Psoas muscle (tissue), 8 donors: ENCODE measurements around the gene AADAT. TPM values are rescaled to one million over a fixed set of nuclear protein-coding genes. Genes with fewer than 3 reads are reported as not detected.

Experiments used
- ATAC-seq, 4 donors: fragments of 200-7000 bp; cut with Tn5 transposase; one replicate each; pipeline ENCODE4 v1.9.1; 2020; ENCODE audit warnings: moderate library complexity in 3 of 4, mild to moderate bottlenecking in 2 of 4
- DNase-seq, 2 donors: peaks; one replicate each; pipeline ENCODE4 v3.0.0-alpha.2; 2020
- H3K27ac ChIP-seq: fragments of 200-600 bp; one replicate; pipeline ENCODE4 v1.8.0; 2022
- H3K27me3 ChIP-seq, 3 donors: fragments of 200-600 bp in 1 of 3; one replicate each; pipeline versions ENCODE4 v1.6.1 to v1.8.0; 2013 to 2022; ENCODE audit warnings: low read length in 2 of 3, mild to moderate bottlenecking in 2 of 3, moderate library complexity in 1 of 3; ENCODE audit not compliant: insufficient read depth in 3 of 3
- H3K36me3 ChIP-seq, 2 donors: fragments of 200-600 bp in 1 of 2; one replicate each; pipeline versions ENCODE4 v1.6.1 to v1.8.0; 2013 to 2022; ENCODE audit warnings: low read depth in 1 of 2, mild to moderate bottlenecking in 1 of 2, moderate library complexity in 1 of 2; ENCODE audit not compliant: insufficient read depth in 1 of 2
- H3K4me1 ChIP-seq: fragments of 200-600 bp; one replicate; pipeline ENCODE4 v1.8.0; 2022
- H3K4me3 ChIP-seq: fragments of 200-600 bp; one replicate; pipeline ENCODE4 v1.8.0; 2022; ENCODE audit warnings: mild to moderate bottlenecking
- H3K9me3 ChIP-seq: fragments of 200-600 bp; one replicate; pipeline ENCODE4 v1.8.0; 2022
- WGBS, 3 donors: extraction: QIAGEN DNeasy Blood & Tissue Kit; methylation state at CpG; one replicate each; pipeline versions ENCODE4 v1.1.6 to v1.1.7; 2013; 5-methylcytosine and 5-hydroxymethylcytosine counted together
- intact Hi-C, 2 donors: fragments of 100-400 bp; cut with DNase I; formaldehyde crosslinking; loops; one replicate each; pipeline versions ENCODE4 v1.11.0 to v1.14.2; 2022
- polyA plus RNA-seq, 3 donors: library from polyadenylated mRNA; stranded (reverse); fragments of 200-250 nt; gene quantifications; one replicate each; pipeline ENCODE4 v1.2.3, GENCODE V29; 2013
- total RNA-seq, 4 donors: library from RNA; stranded (reverse); fragmentation: NEBNext Ultra II Directional in 2 of 4; extraction: Animal tissue kit (Norgen Biotek cat#: 25700) in 2 of 4; gene quantifications; one replicate each; pipeline versions ENCODE4 v1.2.1 to v1.2.4, GENCODE V29; 2021 to 2023
- TF ChIP-seq, protein P1 (sequence below): fragments of 200-600 bp; IDR thresholded peaks from one replicate; pipeline ENCODE4 v1.8.0; 2022; ENCODE audit warnings: antibody characterized with exemption
- donor health status: healthy with polysubstance abuse.
- donor health status: DM: no; HTN: no; CAD: no; lungs with moderate emphysema.
- donor health status: Bipolar disorder and iron deficiency.
- donor health status: healthy.
- donor health status: DM: yes; HTN: yes; CAD: no.
- donor health status: DM: no; HTN: no; CAD: no.
- donor health status: DM: no; HTN: no; CAD: no.
- donor health status: DM: yes; HTN: yes; CAD: no.

Gene AADAT
- total and polyA plus RNA-seq, 7 donors: 0.58 to 1.6 (median 1.1) TPM

DNA sequence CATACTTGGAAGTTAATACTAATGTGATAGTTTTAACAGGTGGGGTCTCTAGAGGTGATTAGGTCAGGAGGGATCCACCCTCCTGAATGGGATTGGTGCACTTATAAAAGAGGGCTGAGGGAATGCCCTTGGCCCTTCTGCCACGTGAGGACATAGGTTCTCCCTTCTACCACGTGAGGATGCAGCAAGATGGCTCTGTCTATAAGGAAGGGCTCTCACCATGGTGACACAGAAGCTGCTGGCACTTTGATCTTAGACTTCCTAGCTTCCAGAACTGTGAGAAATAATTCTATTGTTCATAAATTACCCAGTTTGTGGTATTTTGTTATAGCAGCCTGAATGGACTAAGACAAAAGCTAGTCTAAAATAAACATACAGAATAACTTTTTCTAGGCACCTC lies 1.0 kb downstream of the AADAT start:
- H3K4me1 ChIP-seq: no peaks in the 10 kb centered on the region
- no peak for DNase-seq
- intact Hi-C loops: no loop called here
- WGBS, 3 donors: 70 to 73% (median 70%) methylated on average over 2 of the region's 2 CpGs
- ATAC-seq: no peak
- TF ChIP-seq, protein P1, sequence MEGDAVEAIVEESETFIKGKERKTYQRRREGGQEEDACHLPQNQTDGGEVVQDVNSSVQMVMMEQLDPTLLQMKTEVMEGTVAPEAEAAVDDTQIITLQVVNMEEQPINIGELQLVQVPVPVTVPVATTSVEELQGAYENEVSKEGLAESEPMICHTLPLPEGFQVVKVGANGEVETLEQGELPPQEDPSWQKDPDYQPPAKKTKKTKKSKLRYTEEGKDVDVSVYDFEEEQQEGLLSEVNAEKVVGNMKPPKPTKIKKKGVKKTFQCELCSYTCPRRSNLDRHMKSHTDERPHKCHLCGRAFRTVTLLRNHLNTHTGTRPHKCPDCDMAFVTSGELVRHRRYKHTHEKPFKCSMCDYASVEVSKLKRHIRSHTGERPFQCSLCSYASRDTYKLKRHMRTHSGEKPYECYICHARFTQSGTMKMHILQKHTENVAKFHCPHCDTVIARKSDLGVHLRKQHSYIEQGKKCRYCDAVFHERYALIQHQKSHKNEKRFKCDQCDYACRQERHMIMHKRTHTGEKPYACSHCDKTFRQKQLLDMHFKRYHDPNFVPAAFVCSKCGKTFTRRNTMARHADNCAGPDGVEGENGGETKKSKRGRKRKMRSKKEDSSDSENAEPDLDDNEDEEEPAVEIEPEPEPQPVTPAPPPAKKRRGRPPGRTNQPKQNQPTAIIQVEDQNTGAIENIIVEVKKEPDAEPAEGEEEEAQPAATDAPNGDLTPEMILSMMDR: no peak
- H3K36me3 ChIP-seq: peaks cover 0 to 43% of the 10 kb centered on the region in 2 donors
- H3K9me3 ChIP-seq: no peaks in the 10 kb centered on the region
- peak overlapping the region; percentile 76 for H3K4me3 ChIP-seq
- H3K27me3 ChIP-seq: no peaks in the 10 kb centered on the region
- H3K27ac ChIP-seq: no peak overlapping the region

DNA sequence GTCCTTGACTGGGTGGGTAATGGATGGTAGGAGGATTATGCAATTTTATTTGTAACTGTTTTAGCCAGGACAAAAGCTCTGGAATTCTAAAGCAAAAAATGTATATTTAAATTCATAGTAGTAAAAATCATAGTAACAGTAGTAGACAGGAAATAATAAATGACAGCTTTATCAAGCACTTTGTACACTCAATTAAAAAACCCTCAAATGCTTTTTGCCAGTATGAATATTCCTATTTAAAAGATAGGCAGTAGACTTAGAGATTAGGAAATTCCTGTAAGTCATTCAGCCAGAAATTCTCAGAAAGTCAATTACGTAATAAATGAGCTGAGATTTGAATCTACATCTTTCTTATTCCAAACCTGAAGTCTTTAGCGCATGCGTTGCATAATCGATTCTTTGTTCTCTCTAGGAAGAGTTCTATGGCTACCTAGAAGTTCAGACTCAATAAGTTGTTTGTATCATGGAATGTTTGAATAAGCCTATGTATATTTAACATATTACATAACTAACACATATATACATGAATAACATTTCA lies 2.5 kb downstream of the AADAT start:
- no peak for ATAC-seq
- intact Hi-C loops: no loop called here
- TF ChIP-seq, protein P1: no peak
- DNase-seq: no peak
- Histone ChIP-seq H3K9me3 (no peaks in the 10 kb centered on the region), H3K4me1 (no peaks in the 10 kb centered on the region), H3K36me3 (peaks cover 0 to 44% of the 10 kb centered on the region in 2 donors), H3K27ac (no peak overlapping the region), H3K4me3 (no peak overlapping the region), H3K27me3 (no peaks in the 10 kb centered on the region)
- WGBS, 3 donors: 72 to 74% (median 72%) methylated on average over 4 of the region's 4 CpGs

DNA sequence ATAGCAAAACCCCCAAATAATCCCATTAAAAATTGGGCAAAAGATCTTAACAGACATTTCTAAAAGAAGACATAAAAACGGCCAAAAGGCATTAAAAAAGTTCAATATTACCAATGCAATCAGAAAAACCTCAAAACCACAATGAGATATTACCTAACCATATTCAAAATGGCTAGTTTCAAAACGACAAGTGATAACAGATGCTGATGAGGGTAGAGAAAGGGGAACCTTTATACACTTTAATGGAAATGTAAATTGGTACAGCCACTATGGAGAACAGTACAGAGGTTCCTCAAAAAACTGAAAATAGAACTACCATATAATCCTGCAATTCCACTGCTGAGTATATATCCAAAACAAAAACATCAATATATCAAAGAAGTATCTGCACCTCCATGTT lies 6.2 kb downstream of the AADAT start:
- no peaks in the 10 kb centered on the region for H3K27me3 ChIP-seq
- DNase-seq (no peak), ATAC-seq (no peak)
- WGBS, 3 donors: 82 to 90% (median 83%) methylated on average over 2 of the region's 2 CpGs
- intact Hi-C loops: no loop called here
- TF ChIP-seq, protein P1: no peak
- H3K9me3 ChIP-seq: no peaks in the 10 kb centered on the region
- peaks cover 2 to 58% of the 10 kb centered on the region in 2 donors for H3K36me3 ChIP-seq
- no peak overlapping the region for H3K4me3 ChIP-seq
- H3K4me1 ChIP-seq: no peaks in the 10 kb centered on the region
- H3K27ac ChIP-seq: no peak overlapping the region

DNA sequence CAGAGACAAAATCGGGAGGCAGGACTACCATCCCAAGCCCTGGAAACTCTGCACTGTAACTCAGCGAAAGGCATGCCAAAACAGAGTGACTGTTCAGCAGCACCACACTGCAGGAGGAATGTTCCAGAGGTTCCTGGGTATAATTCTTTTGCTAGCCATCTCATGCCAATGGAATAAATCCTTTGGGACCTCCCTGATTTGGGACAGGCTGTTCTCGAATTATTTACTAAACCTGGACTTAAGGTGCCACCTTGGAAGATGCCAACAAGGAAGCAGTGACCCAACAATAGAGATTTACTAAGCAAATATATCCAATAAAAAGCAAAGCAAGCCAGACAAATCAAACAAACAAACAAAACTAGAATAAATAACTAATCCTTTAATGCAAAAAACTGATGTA lies 9.3 kb downstream of the AADAT start:
- intact Hi-C loops: no loop called here
- H3K27me3 ChIP-seq: no peaks in the 10 kb centered on the region
- no peak for ATAC-seq
- peaks cover 2 to 57% of the 10 kb centered on the region in 2 donors for H3K36me3 ChIP-seq
- TF ChIP-seq, protein P1: no peak
- H3K9me3 ChIP-seq: no peaks in the 10 kb centered on the region
- no peak for DNase-seq
- no peak overlapping the region for H3K27ac ChIP-seq
- no peak overlapping the region for H3K4me3 ChIP-seq
- H3K4me1 ChIP-seq: no peaks in the 10 kb centered on the region
- 84 to 96% (median 91%) methylated on average over 3 of the region's 3 CpGs for WGBS, 3 donors

DNA sequence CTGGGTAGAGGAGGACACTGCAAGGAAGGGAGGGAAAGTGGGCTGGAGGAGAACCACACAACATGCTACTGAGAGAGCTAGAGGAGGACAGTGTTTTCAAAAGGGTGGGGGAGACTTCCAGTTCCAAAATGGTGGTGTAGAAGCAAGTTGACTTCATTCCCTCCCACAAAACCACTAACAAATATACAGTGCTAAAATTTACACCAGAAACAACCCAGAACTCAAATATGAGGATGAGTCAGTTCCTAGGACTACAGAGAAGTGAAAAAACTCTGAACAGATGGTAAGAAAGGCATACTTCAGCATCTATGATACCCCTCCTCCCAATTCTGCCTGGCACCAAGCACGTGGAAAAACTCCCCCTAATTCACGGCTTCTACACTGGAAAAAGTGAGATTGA lies 9.8 kb downstream of the AADAT start:
- Histone ChIP-seq H3K9me3 (no peaks in the 10 kb centered on the region), H3K36me3 (peaks cover 2 to 56% of the 10 kb centered on the region in 2 donors), H3K27ac (no peak overlapping the region), H3K27me3 (no peaks in the 10 kb centered on the region), H3K4me3 (no peak overlapping the region), H3K4me1 (no peaks in the 10 kb centered on the region)
- TF ChIP-seq, protein P1: no peak
- DNase-seq (no peak), ATAC-seq (no peak)
- 88 to 89% (median 89%) methylated on average over 2 of the region's 2 CpGs for WGBS, 3 donors
- intact Hi-C loops: no loop called here
